HepG2 (cell line): ENCODE results near the gene PDLIM7. TPM values are rescaled to one million over a fixed set of nuclear protein-coding genes. Genes with fewer than 3 reads are reported as not detected.

Source experiments
- NFKBIZ ChIP-seq: IDR thresholded peaks from 2 replicates; pipeline ENCODE4 v1.6.1; 2018; ENCODE audit warnings: missing genetic modification reagents, missing compliant biosample characterization
- SKIL ChIP-seq: sonication (generic); formaldehyde crosslinking; IDR thresholded peaks from 2 replicates; pipeline ENCODE4 v1.8.0; 2022; ENCODE audit warnings: missing genetic modification reagents, mild to moderate bottlenecking, moderate library complexity, borderline replicate concordance
- ZBTB40 ChIP-seq, 2 experiments: fragments of 450-650 bp in 1 of 2; sonication (generic) in 1 of 2; formaldehyde crosslinking in 1 of 2; IDR thresholded peaks; 2 replicates each; pipeline versions ENCODE4 v1.6.1 to v1.8.0; 2016 to 2022; ENCODE audit warnings: antibody characterized with exemption in 1 of 2, mild to moderate bottlenecking in 1 of 2, missing genetic modification reagents in 1 of 2
- ZBTB49 ChIP-seq: sonication (generic); formaldehyde crosslinking; IDR thresholded peaks from 2 replicates; pipeline ENCODE4 v1.4.0; 2020; ENCODE audit warnings: missing genetic modification reagents, borderline replicate concordance
- ZNF281 ChIP-seq: sonication (generic); formaldehyde crosslinking; IDR thresholded peaks from 2 replicates; pipeline ENCODE4 v1.4.0; 2020; ENCODE audit warnings: missing genetic modification reagents, borderline replicate concordance
- ZNF512B ChIP-seq: sonication (generic); formaldehyde crosslinking; IDR thresholded peaks from 2 replicates; pipeline ENCODE4 v1.5.1; 2020; ENCODE audit warnings: missing genetic modification reagents, mild to moderate bottlenecking, borderline replicate concordance
- ZNF746 ChIP-seq: sonication (generic); formaldehyde crosslinking; IDR thresholded peaks from 2 replicates; pipeline ENCODE4 v1.8.0; 2022; ENCODE audit warnings: mild to moderate bottlenecking, missing genetic modification reagents
- polyA plus RNA-seq, 8 experiments: library from polyadenylated mRNA; depleted of rRNA in 3 of 8; stranded (reverse) in 7 of 8; unstranded in 1 of 8; fragments of >200 nt; fragmentation: Illumina TruSeq in 4 of 8; extraction: Trizol in 4 of 8; gene quantifications; 2 replicates each; pipeline versions ENCODE4 v1.2.1 to v1.2.3, GENCODE V29; 2011 to 2016; ENCODE audit warnings: low read depth in 4 of 8, missing spikeins in 1 of 8, mixed read lengths in 1 of 8; ENCODE audit not compliant: insufficient read depth in 1 of 8
- total RNA-seq, 5 experiments: library from RNA; depleted of rRNA; stranded (reverse); fragments of >200 nt; fragmentation: Illumina TruSeq; extraction: Trizol; gene quantifications; 2 replicates each; pipeline ENCODE4 v1.2.3, GENCODE V29; 2016; ENCODE audit warnings: low read depth in 1 of 5

The PDLIM7 gene
- total and polyA plus RNA-seq, 2 of the 13 experiments (the other 11 are each of a cell fraction or from before 2014, with no cell fraction given): 21.1 to 31.3 TPM

GRCh38 chr5:177447611-177448243 is 49.7 kb downstream of the PDLIM7 start (continued):
- TF ChIP-seq ZBTB49 (CRISPR knock-in tag): no peak
- TF ChIP-seq ZNF512B (CRISPR knock-in tag): no peak
- TF ChIP-seq ZNF281 (CRISPR knock-in tag): no peak
- no peak for TF ChIP-seq ZBTB40 (IDR thresholded peaks at IDR 0.05)
- TF ChIP-seq ZBTB40 (CRISPR knock-in tag; IDR thresholded peaks at IDR 0.05): 0 out of 2 replicates have a peak, but pooled peaks have one; percentile 52
- TF ChIP-seq ZNF746 (CRISPR knock-in tag): no peak
- no peak for TF ChIP-seq SKIL (CRISPR knock-in tag)
- TF ChIP-seq NFKBIZ (CRISPR knock-in tag): no peak; the same call in 1 of the 2 replicates
